Measurements from ENCODE around the gene TMEM167B. TPM values are rescaled to one million over a fixed set of nuclear protein-coding genes. Genes with fewer than 3 reads are reported as not detected.

TMEM167B gene
- total and polyA plus RNA-seq, 2 of the 8 experiments (the other 6 are each of a cell fraction or from before 2014, with no cell fraction given): 3.6 to 14.8 TPM

DNA sequence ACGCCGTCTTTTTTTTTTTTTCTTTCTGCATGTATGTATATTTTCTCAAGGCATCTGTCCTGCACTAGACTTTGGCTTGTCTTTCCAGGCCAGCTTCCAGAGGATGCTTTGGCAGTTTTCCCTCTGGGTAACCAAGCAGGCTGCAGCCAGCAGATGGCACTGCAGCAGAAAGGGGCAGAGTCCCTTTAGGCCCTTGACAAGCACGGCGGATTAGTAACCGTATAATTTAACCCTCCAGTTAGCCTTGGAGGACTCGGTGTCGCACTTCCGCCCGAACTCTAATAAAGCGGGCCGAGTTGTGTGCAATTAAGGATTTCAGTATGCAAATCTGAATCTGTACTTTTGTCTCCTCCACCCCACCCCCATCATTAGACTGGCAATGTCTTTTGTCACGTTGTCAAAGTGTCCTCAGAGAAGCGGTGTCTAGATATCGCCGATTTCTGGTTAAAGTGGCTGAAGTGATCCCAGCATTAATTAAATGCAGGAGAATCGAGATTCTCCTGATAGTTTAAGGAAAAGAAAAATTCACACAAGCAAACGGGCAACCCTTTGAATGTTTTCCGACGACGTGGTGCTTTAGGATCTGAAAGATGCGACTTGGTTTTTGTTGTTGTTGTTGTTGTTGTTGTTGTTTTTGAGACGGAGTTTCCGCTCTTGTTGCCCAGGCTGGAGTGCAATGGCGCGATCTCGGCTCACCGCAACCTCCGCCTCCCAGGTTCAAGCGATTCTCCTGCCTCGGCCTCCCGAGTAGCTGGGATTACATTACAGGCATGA lies 1.1 kb upstream of the TMEM167B start (continued):
- TF ChIP-seq EZH2 (IDR thresholded peaks at IDR 0.05; ENCODE audit: low read depth, low read length, severe bottlenecking): no peak
- TF ChIP-seq RNF2 (IDR thresholded peaks at IDR 0.05; ENCODE audit: borderline replicate concordance, low read depth, low read length, missing control alignments, poor library complexity, severe bottlenecking): no peak
- TF ChIP-seq, protein P1, sequence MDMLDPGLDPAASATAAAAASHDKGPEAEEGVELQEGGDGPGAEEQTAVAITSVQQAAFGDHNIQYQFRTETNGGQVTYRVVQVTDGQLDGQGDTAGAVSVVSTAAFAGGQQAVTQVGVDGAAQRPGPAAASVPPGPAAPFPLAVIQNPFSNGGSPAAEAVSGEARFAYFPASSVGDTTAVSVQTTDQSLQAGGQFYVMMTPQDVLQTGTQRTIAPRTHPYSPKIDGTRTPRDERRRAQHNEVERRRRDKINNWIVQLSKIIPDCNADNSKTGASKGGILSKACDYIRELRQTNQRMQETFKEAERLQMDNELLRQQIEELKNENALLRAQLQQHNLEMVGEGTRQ (IDR thresholded peaks at IDR 0.05; ENCODE audit: low read length): no peak
- TF ChIP-seq RAD21 (IDR thresholded peaks at IDR 0.05 in 1 of 2, conservative IDR thresholded peaks at IDR 0.05 in 1 of 2; ENCODE audit: low read depth in 2 of 2, low read length in 2 of 2): peak; percentile 27 to 57

Measured in H1 (cell line).